Right ventricle myocardium inferior (tissue), 1 donor: ENCODE results near the gene LINC01488. TPM values are rescaled to one million over a fixed set of nuclear protein-coding genes. Genes with fewer than 3 reads are reported as not detected.
A peak's percentile ranks its signal among the peaks of the same experiment; 100 is the strongest.

ENCODE experiments used
- ATAC-seq: fragments of 200-7000 bp; cut with Tn5 transposase; one replicate; pipeline ENCODE4 v1.9.1; 2020; ENCODE audit warnings: mild to moderate bottlenecking, moderate library complexity
- DNase-seq: peaks from one replicate; pipeline ENCODE4 v3.0.0; 2021; ENCODE audit errors: missing footprints
- intact Hi-C: fragments of 100-400 bp; cut with DNase I; formaldehyde crosslinking; loops from one replicate; pipeline ENCODE4 v1.11.0; 2022
- total RNA-seq: library from RNA; stranded (reverse); fragmentation: NEBNext Ultra II Directional; extraction: Animal tissue kit (Norgen Biotek cat#: 25700); gene quantifications from one replicate; pipeline ENCODE4 v1.2.1, GENCODE V29; 2021
- donor health status: DM: no; HTN: yes; CAD: no; lungs with severe emphysema.

The LINC01488 gene
- total RNA-seq, 1 donor from 2014 or later: 0.08 TPM

- DNase-seq (no peak), ATAC-seq (no peak)
- intact Hi-C loops: no loop called here
Measured at GRCh38 chr11:69533296-69534165, 52.1 kb downstream of the LINC01488 start.

- ATAC-seq (no peak), DNase-seq (no peak)
- intact Hi-C loops: no loop called here
Measured at GRCh38 chr11:69534166-69534530, 52.7 kb downstream of the LINC01488 start.

- intact Hi-C loops: no loop called here
- no peak for DNase-seq
- no peak for ATAC-seq
Measured at GRCh38 chr11:69535908-69536307, 54.4 kb downstream of the LINC01488 start.

- DNase-seq (no peak), ATAC-seq (no peak)
- intact Hi-C loops: no loop called here
Measured at GRCh38 chr11:69536406-69536805, 54.9 kb downstream of the LINC01488 start.

GRCh38 chr11:69537126-69537525 is 55.7 kb downstream of the LINC01488 start:
- ATAC-seq (no peak), DNase-seq (no peak)
- intact Hi-C loops: no loop called here

GRCh38 chr11:69537855-69538640 is 56.6 kb downstream of the LINC01488 start:
- DNase-seq (no peak), ATAC-seq (no peak)
- intact Hi-C loops: no loop called here

GRCh38 chr11:69538854-69539253 is 57.4 kb downstream of the LINC01488 start:
- DNase-seq (no peak), ATAC-seq (no peak)
- intact Hi-C loops: no loop called here

- DNase-seq (no peak), ATAC-seq (peak; percentile 32)
- intact Hi-C loops: no loop called here
Measured at GRCh38 chr11:69539416-69540117, 58.1 kb downstream of the LINC01488 start.

GRCh38 chr11:69540118-69541000 is 58.9 kb downstream of the LINC01488 start:
- peak; percentile 34 for ATAC-seq
- intact Hi-C loops: no loop called here

GRCh38 chr11:69541001-69541285 is 59.5 kb downstream of the LINC01488 start:
- intact Hi-C loops: no loop called here
- DNase-seq (no peak), ATAC-seq (no peak)

More at GRCh38 chr11:69540118-69541000, 58.9 kb downstream of the LINC01488 start:
- DNase-seq: no peak

- intact Hi-C loops: no loop called here
- DNase-seq: no peak
- ATAC-seq: peak; percentile 15
Measured at GRCh38 chr11:69541501-69542313, 60.2 kb downstream of the LINC01488 start.

GRCh38 chr11:69542314-69543168 is 61.1 kb downstream of the LINC01488 start:
- intact Hi-C loops: no loop called here
- no peak for ATAC-seq
- DNase-seq: no peak

Other genes starting within 250 kb of the LINC01488 start
- gene MYEOV, start 187.5 kb upstream of the LINC01488 start, total RNA-seq: not detected
- gene CCND1, start 159.5 kb downstream of the LINC01488 start, total RNA-seq: 145 TPM
- gene LTO1, start 193.7 kb downstream of the LINC01488 start, total RNA-seq: 9.2 TPM
- gene FGF19, start 222.4 kb downstream of the LINC01488 start, total RNA-seq: not detected